ENCODE results near the gene ZDHHC12. TPM values are rescaled to one million over a fixed set of nuclear protein-coding genes. Genes with fewer than 3 reads are reported as not detected.

ZDHHC12 gene
- polyA plus RNA-seq, 1 donor: 35.8 TPM

DNA sequence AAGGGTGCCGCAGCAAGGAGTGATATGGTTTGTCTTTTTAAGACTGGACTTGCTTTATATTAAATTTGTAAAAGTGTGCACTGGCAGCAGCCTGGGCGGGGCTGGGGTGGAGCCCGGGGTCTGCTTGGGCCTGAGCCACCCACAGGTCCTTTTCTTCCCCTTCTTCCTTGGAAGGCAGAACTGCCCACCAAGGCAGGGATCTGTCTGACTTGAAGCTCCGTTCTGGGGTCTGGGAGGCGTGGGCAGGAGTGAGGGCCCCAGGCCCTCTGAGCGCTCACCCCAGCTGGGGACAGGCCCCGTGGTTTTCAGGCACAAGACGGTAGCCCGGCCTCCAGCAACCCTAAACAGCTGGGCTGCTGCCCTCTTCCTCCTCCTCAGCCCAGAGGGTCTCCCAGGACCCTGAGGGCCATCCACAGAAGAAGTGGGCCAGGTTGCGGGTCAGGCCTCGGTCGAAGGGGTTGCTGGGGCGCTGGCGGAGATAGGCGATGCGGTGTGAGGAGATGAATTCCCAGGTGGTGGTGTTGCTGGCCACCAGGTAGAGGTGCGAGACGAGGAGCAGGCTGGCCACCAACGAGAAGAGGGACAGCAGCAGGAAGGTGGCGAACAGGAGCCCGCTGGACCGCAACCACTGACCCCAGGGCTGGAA is 3.0 kb downstream of the ZDHHC12 start:
- Histone ChIP-seq H3K27ac (ENCODE audit: low read length) (no peak overlapping the region), H3K9me3 (ENCODE audit: control insufficient read depth, low read depth, low read length) (no peaks in the 10 kb centered on the region)

DNA sequence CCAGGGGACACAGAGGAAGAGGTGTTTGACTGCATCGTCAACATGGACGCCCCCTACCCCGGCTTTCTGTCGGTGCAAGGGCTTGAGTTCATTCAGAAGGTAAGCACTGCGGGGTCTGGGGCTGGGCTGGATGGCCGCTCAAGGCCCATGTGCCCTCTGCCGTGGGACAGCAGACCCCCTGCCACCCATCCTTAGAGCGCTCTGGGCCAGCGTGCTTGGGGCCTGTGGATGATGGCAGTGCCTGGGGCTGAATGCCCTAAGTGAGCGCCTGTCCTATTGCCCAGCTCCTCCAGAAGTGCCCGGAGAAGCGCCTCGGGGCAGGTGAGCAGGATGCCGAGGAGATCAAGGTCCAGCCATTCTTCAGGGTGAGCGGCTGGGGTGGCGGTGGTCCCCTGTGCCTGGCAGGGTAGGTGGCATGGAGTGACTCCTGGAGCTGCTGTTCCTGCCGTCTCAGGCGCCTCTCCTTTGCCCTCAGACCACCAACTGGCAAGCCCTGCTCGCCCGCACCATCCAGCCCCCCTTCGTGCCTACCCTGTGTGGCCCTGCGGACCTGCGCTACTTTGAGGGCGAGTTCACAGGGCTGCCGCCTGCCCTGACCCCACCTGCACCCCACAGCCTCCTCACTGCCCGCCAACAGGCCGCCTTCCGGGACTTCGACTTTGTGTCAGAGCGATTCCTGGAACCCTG is 3.9 kb downstream of the ZDHHC12 start:
- Histone ChIP-seq H3K27ac (ENCODE audit: low read length) (no peak overlapping the region), H3K9me3 (ENCODE audit: control insufficient read depth, low read depth, low read length) (no peaks in the 10 kb centered on the region), H3K36me3 (ENCODE audit: control insufficient read depth, insufficient read depth, low read length) (peaks cover 22% of the 10 kb centered on the region), H3K4me1 (ENCODE audit: control insufficient read depth, insufficient read depth, low read length) (peaks cover 18% of the 10 kb centered on the region), H3K4me3 (ENCODE audit: low read length) (no peak overlapping the region), H3K27me3 (ENCODE audit: control insufficient read depth, insufficient read depth, low read length) (no peaks in the 10 kb centered on the region)
- DNase-seq: no peak
- WGBS (ENCODE audit: insufficient coverage, low lambda C conversion rate): no CpG with 5 or more reads among the region's 30 CpGs

More for the DNA sequence above, 3.0 kb downstream of the ZDHHC12 start:
- H3K4me1 ChIP-seq (ENCODE audit: control insufficient read depth, insufficient read depth, low read length): peaks cover 18% of the 10 kb centered on the region
- peaks cover 19% of the 10 kb centered on the region for H3K36me3 ChIP-seq (ENCODE audit: control insufficient read depth, insufficient read depth, low read length)
- no peak for DNase-seq
- no peaks in the 10 kb centered on the region for H3K27me3 ChIP-seq (ENCODE audit: control insufficient read depth, insufficient read depth, low read length)
- H3K4me3 ChIP-seq (ENCODE audit: low read length): no peak overlapping the region
- no CpG with 5 or more reads among the region's 22 CpGs for WGBS (ENCODE audit: insufficient coverage, low lambda C conversion rate)

DNA sequence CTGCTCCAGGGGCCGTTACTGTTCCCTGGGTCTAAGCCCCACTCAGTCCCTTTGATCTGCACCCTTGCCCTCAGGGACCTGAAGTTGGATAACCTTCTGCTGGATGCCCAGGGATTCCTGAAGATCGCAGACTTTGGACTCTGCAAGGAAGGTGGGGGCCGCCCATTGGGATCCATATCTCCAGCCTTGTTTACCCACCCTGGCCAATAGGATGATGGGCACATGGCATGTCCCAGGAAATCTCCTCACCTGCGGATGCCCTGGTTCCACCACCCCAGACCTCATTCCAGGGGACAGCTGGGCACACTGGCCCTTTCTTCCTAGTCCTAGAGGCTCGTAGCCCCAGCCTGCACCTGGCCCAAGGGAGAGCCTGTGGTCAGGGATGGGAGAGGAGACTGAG is 5.5 kb downstream of the ZDHHC12 start:
- Histone ChIP-seq H3K36me3 (ENCODE audit: control insufficient read depth, insufficient read depth, low read length) (peaks cover 22% of the 10 kb centered on the region), H3K27ac (ENCODE audit: low read length) (no peak overlapping the region), H3K4me1 (ENCODE audit: control insufficient read depth, insufficient read depth, low read length) (peaks cover 12% of the 10 kb centered on the region), H3K4me3 (ENCODE audit: low read length) (no peak overlapping the region), H3K27me3 (ENCODE audit: control insufficient read depth, insufficient read depth, low read length) (no peaks in the 10 kb centered on the region), H3K9me3 (ENCODE audit: control insufficient read depth, low read depth, low read length) (no peaks in the 10 kb centered on the region)
- DNase-seq: peak in 1 of 2 donors; percentile 60
- no CpG with 5 or more reads among the region's 5 CpGs for WGBS (ENCODE audit: insufficient coverage, low lambda C conversion rate)

DNA sequence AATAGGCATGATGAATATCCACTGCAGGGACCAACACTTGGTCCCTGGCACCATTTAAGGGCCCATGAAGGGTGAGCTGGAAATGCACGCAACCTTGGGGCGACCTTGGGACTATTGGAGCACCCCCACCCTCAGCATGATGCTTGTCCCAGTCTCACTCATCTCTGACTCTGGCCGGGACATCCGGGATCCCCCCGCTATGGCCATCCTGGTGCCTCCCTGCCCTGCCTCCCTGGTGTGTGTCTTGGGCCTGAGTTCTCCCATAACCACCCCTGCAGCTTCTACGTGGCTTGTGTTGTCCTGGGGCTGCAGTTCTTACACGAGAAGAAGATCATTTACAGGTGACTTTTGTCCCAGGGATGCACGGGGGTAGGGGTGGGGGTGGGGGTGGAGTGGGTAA is 5.9 kb downstream of the ZDHHC12 start:
- H3K27me3 ChIP-seq (ENCODE audit: control insufficient read depth, insufficient read depth, low read length): no peaks in the 10 kb centered on the region
- peaks cover 8% of the 10 kb centered on the region for H3K4me1 ChIP-seq (ENCODE audit: control insufficient read depth, insufficient read depth, low read length)
- H3K4me3 ChIP-seq (ENCODE audit: low read length): no peak overlapping the region
- DNase-seq: no peak
- no peaks in the 10 kb centered on the region for H3K9me3 ChIP-seq (ENCODE audit: control insufficient read depth, low read depth, low read length)
- no CpG with 5 or more reads among the region's 8 CpGs for WGBS (ENCODE audit: insufficient coverage, low lambda C conversion rate)
- no peak overlapping the region for H3K27ac ChIP-seq (ENCODE audit: low read length)
- H3K36me3 ChIP-seq (ENCODE audit: control insufficient read depth, insufficient read depth, low read length): peaks cover 22% of the 10 kb centered on the region

DNA sequence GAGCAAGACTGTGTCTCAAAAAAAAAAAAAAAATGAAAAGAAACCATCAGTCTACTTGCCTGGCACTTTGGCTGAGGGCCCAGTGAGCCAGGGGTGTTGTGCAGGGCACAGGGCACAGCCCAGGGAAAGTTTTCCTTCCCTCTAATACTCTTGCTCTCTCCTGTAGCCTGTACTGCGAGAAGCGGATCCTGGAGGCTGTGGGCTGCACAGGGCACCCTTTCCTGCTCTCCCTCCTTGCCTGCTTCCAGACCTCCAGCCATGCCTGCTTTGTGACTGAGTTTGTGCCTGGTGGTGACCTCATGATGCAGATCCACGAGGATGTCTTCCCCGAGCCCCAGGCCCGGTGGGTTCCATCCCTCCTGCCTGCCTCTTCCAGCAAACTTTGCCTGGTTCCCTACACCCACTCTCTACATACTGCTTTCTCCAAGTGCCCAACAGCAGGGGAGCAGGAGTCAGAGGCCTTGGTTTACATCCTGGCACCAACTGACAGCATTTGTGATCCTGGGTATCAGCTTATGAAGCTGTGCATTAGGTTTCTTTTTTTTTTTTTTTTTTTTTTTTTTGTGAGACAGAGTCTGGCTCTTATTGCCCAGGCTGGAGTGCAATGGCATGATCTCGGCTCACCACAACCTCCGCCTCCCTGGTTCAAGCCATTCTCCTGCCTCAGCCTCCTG is 7.2 kb downstream of the ZDHHC12 start:
- no peak for DNase-seq
- peaks cover 19% of the 10 kb centered on the region for H3K36me3 ChIP-seq (ENCODE audit: control insufficient read depth, insufficient read depth, low read length)

DNA sequence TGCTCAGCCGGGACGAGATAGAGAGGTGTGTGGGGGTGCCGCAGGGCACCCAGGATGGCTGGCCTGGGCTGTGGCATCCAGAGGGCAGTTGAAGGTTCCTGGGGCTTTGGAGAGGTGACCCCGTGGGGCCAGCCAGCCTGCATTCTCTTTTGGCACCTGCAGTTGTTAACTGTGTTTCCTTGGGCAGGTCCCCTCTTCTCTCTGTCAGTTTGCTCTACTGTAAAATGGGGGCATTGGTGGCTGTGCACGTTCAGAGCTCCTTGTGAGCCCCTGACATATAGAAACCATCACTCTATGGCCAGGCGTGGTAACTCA is 8.5 kb downstream of the ZDHHC12 start:
- no peaks in the 10 kb centered on the region for H3K9me3 ChIP-seq (ENCODE audit: control insufficient read depth, low read depth, low read length)
- no peak for DNase-seq
- WGBS (ENCODE audit: insufficient coverage, low lambda C conversion rate): no CpG with 5 or more reads among the region's 6 CpGs
- no peak overlapping the region for H3K27ac ChIP-seq (ENCODE audit: low read length)
- no peak overlapping the region for H3K4me3 ChIP-seq (ENCODE audit: low read length)
- peaks cover 9% of the 10 kb centered on the region for H3K36me3 ChIP-seq (ENCODE audit: control insufficient read depth, insufficient read depth, low read length)
- H3K27me3 ChIP-seq (ENCODE audit: control insufficient read depth, insufficient read depth, low read length): no peaks in the 10 kb centered on the region
- peaks cover 4% of the 10 kb centered on the region for H3K4me1 ChIP-seq (ENCODE audit: control insufficient read depth, insufficient read depth, low read length)

More for the DNA sequence above, 7.2 kb downstream of the ZDHHC12 start:
- Histone ChIP-seq H3K4me3 (ENCODE audit: low read length) (no peak overlapping the region), H3K9me3 (ENCODE audit: control insufficient read depth, low read depth, low read length) (no peaks in the 10 kb centered on the region), H3K27ac (ENCODE audit: low read length) (no peak overlapping the region), H3K27me3 (ENCODE audit: control insufficient read depth, insufficient read depth, low read length) (no peaks in the 10 kb centered on the region), H3K4me1 (ENCODE audit: control insufficient read depth, insufficient read depth, low read length) (peaks cover 4% of the 10 kb centered on the region)
- no CpG with 5 or more reads among the region's 7 CpGs for whole genome bisulfite sequencing (ENCODE audit: insufficient coverage, low lambda C conversion rate)

DNA sequence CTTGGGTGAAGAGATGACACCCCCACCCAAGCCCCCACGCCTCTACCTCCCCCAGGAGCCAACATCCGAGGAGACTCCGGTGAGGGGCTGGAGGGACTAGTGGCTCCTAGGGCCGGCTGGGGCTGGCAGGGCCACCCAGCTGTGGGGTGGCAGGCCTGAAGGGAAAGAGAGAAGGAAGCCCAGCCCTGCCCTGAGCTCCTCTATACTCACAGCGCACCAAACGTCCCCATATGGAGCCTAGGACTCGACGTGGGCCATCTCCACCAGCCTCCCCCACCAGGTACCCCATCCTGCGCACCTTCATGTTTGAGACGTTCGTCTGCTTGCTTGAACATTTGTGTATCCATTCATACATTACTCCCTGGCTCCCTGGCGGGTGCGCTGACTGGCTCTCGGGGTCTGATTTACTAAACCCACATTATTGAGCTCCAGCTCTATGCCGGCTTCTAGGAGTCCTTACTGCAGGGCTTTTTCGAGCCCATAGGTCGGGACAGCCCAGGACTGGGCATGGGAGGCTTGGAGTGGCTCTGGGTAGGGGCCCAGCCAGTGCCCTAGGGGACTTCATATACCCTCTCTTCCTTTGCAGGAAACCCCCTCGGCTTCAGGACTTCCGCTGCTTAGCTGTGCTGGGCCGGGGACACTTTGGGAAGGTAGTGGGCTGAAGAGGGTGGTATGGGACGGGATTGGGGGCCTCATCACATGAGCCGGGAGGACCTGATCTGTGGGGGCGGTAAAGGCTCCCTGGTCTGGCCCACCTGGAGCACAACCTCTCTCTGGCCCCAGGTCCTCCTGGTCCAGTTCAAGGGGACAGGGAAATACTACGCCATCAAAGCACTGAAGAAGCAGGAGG is 9.1 kb downstream of the ZDHHC12 start:
- H3K27me3 ChIP-seq (ENCODE audit: control insufficient read depth, insufficient read depth, low read length): no peaks in the 10 kb centered on the region
- no peak overlapping the region for H3K4me3 ChIP-seq (ENCODE audit: low read length)
- no peak overlapping the region for H3K27ac ChIP-seq (ENCODE audit: low read length)
- H3K9me3 ChIP-seq (ENCODE audit: control insufficient read depth, low read depth, low read length): no peaks in the 10 kb centered on the region
- WGBS (ENCODE audit: insufficient coverage, low lambda C conversion rate): no CpG with 5 or more reads among the region's 24 CpGs
- H3K4me1 ChIP-seq (ENCODE audit: control insufficient read depth, insufficient read depth, low read length): peaks cover 4% of the 10 kb centered on the region
- peaks cover 7% of the 10 kb centered on the region for H3K36me3 ChIP-seq (ENCODE audit: control insufficient read depth, insufficient read depth, low read length)
- no peak for DNase-seq

DNA sequence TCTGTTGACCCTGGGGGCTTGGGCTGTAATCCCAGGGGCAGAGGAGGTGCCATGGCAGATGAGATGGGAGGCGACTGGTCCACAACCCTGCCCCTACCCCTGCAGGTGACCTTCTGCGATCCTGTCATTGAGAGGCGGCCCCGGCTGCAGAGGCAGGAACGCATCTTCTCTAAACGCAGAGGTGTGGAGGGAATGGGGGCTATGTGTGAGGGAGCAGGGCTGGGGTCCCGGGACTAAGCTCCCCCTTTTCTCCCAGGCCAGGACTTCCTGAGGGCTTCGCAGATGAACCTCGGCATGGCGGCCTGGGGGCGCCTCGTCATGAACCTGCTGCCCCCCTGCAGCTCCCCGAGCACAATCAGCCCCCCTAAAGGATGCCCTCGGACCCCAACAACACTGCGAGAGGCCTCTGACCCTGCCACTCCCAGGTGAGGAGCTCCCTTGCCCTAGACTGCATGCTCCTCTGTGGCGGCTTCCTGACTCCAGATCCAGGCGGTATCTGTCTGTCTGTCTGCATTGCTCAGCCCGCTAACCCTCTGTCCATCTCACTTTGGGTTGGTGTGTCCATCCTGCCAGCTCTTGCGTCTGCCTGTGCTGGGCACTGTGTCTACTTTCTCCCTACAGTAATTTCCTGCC is 9.9 kb downstream of the ZDHHC12 start:
- no peak overlapping the region for H3K4me3 ChIP-seq (ENCODE audit: low read length)
- no peak overlapping the region for H3K27ac ChIP-seq (ENCODE audit: low read length)
- peaks cover 4% of the 10 kb centered on the region for H3K36me3 ChIP-seq (ENCODE audit: control insufficient read depth, insufficient read depth, low read length)
- peaks cover 4% of the 10 kb centered on the region for H3K4me1 ChIP-seq (ENCODE audit: control insufficient read depth, insufficient read depth, low read length)
- no peaks in the 10 kb centered on the region for H3K9me3 ChIP-seq (ENCODE audit: control insufficient read depth, low read depth, low read length)
- no CpG with 5 or more reads among the region's 19 CpGs for WGBS (ENCODE audit: insufficient coverage, low lambda C conversion rate)
- DNase-seq: no peak
- H3K27me3 ChIP-seq (ENCODE audit: control insufficient read depth, insufficient read depth, low read length): no peaks in the 10 kb centered on the region

DNA sequence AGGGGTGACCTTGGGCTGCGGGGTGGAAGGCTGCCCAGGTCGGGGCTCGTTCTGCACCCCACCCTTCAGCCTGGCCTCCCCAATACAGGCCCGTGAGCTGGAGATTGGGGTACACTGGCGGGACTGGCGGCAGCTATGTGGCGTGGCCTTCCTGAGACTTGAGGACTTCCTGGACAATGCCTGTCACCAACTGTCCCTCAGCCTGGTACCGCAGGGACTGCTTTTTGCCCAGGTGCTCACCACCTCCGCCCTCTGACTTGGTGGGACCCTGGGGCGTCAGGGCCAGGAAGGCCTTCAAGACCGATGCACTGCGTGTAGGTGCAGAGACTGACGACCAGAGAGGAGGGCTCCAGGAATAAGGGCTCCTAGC is 10.5 kb downstream of the ZDHHC12 start:
- H3K9me3 ChIP-seq (ENCODE audit: control insufficient read depth, low read depth, low read length): no peaks in the 10 kb centered on the region
- no peak overlapping the region for H3K4me3 ChIP-seq (ENCODE audit: low read length)
- no peak for DNase-seq
- H3K4me1 ChIP-seq (ENCODE audit: control insufficient read depth, insufficient read depth, low read length): peaks cover 4% of the 10 kb centered on the region
- WGBS (ENCODE audit: insufficient coverage, low lambda C conversion rate): no CpG with 5 or more reads among the region's 13 CpGs
- H3K27ac ChIP-seq (ENCODE audit: low read length): no peak overlapping the region
- H3K36me3 ChIP-seq (ENCODE audit: control insufficient read depth, insufficient read depth, low read length): peaks cover 4% of the 10 kb centered on the region
- H3K27me3 ChIP-seq (ENCODE audit: control insufficient read depth, insufficient read depth, low read length): no peaks in the 10 kb centered on the region
